HG02678 (cell line): ENCODE results near the gene GTPBP6.

Source experiments
- ATAC-seq: cut with Tn5 transposase; IDR thresholded peaks from one replicate; pipeline ENCODE4 v1.9.1; 2021; ENCODE audit warnings: mild to moderate bottlenecking, moderate library complexity; ENCODE audit not compliant: unreplicated experiment

Gene GTPBP6

DNA sequence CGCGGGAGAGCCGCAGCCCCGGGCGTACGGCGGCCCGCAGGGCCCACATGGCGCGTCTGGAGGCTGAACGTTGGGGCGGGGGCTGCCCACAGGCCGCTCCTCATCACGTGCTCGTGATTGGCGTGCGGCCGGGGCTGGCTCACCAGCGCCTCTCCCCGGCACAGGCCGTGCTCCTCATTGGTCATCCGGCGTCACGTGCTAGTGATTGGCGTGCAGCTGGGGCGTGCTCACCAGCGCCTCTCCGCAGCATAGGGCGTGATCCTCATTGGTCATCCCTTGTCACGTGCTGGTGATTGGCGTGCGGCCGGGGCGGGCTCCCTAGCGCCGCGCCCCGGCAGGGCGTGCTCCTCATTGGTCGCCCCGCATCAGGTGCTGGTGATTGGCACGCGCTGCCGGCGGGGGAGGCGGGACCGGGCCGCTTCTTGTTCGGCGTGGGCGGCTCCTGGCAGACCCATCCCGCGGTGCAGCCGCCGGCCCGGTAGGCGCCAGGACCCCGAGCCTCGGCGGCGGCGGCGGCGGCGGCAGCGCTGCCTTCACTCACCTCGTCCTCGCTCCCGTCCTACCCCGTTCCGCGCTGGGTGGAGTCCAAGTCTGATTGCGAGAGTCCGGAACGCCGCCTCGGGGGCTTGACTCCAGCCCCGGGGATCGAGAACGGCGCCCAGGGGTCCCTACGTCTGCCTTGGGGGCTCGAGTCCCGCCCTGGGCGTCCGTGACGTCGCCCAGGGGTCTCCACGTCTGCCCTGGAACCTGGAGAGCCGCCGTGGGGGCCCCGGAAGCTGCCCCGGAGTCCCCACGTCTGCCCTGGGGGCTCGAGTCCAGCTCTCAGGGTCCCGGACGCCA, at the start of gene GTPBP6:
Gene GTPBP6, minus strand, starts transcription at position 58 of the 840 bp plus-strand sequence. Its CDS starts 9 bp downstream, at position 49.
- peak; percentile 81 for ATAC-seq

- no peak for ATAC-seq
Observed at GRCh38 chrX:367866-368265, 49.3 kb upstream of the GTPBP6 start.

GRCh38 chrX:367349-367748, 48.8 kb upstream of the GTPBP6 start:
- ATAC-seq: no peak

GRCh38 chrX:363621-364375, 45.2 kb upstream of the GTPBP6 start:
- no peak for ATAC-seq

DNA sequence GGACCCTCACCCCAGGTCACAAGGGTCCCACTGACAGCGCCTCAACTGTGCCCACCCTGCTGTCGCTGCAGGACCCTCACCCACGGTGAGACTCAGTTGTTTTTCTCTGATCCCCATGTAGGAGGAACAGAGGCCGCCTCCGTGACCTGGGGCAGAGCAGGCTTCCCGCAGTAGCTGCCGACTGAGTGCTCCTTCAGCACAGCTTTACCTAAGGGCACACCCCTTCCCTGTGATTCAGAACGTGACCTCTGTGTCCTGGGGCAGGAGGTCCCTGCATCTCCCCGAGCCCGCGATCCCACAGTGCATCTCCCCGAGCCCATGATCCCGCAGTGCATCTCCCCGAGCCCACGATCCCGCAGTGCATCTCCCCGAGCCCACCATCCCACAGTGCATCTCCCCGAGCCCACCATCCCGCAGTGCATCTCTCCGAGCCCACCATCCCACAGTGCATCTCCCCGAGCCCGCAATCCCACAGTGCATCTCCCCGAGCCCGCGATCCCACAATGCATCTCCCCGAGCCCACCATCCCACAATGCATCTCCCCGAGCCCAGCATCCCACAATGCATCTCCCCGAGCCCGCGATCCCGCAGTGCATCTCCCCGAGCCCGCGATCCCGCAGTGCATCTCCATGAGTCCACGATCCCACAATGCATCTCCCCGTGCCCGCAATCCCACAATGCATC, 44.5 kb upstream of the GTPBP6 start:
- no peak for ATAC-seq

DNA sequence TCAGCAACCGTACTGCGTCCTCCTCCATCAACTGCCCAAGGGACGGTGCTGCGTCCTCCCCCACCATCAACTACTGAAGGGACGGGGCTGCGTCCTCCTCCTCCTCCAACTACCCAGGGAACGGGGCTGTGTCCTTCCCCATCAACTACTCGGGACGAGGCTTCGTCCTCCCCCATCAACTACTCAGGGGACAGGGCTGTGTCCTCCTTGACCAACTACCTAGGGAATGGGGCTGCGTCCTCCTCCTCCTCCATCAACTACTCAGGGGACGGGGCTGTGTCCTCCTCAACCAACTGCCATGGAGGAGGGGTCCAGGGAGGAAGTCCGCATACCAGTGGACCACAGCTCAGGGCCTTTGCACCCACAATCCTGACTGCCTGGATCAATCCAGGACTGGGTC, 43.8 kb upstream of the GTPBP6 start:
- ATAC-seq: no peak

GRCh38 chrX:361231-362145, 42.9 kb upstream of the GTPBP6 start:
- ATAC-seq: no peak

DNA sequence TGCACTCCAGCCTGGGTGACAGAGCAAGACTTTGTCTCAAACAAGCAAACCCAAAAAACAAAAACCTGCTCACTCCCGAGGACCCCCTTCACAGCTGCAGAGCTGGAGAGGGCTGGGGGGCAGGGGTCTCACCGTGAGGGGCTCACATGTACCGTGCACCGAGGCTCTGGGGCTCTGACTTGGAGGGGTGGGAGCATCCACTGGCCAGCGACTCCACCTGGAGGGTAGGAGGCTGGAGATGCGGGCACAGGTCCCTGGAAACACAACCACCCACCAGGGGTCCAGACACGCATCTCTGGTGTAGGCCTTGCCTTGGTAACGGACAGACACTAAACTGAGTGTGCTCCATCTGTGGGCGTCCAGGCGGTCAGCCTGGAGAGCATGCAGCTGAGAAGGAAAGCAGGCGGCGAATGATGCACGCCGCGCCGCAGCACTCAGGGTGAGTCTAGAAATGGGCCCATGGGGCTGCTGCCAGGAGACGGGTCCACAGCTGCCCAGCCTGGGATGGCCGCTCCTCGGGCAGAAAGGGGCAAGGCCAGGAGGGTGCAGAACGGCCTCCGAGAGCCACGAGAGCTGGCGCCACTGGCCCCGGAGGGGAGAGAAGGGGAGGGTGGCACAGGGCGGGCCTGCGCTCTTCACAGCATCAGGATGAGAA, 42.0 kb upstream of the GTPBP6 start:
- ATAC-seq: no peak

- ATAC-seq: no peak
Observed at GRCh38 chrX:358651-359143, 40.1 kb upstream of the GTPBP6 start.

DNA sequence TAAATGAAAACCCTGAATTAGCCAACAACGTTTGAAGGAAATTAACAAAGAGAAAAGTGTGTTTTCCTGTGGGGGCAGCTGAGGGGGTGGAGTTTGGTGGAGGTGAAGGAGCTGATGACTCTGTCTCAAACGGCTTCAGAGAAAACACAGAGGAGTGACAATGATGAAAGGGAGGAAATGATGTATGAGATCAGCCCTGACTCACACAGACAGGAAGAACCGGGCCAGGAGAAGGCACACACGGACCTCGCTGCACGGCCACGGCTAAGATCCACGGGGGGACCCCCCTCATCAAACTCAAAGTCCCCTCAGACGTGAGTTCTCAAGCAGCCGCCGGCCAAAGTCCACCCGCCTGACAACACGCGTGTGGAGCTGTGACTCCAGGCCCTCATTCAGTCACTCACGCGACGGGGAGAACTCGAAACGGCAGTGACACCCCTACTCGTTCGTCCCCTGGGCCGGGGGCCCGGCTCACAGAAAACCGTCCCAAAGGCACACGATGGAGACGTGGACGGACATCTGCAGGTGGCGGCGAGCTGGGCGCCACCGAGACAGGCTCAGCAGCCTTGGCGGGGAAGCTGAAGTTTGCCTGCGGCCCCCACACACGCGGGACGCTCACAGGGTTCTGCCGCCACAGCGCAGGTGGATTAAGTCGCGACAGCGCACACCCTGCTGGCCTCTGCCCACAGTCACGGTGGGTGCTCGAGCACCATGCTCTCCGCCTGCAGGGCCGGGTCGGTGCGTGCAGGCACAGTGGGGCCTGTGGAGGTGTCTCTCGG, 39.3 kb upstream of the GTPBP6 start:
- no peak for ATAC-seq

DNA sequence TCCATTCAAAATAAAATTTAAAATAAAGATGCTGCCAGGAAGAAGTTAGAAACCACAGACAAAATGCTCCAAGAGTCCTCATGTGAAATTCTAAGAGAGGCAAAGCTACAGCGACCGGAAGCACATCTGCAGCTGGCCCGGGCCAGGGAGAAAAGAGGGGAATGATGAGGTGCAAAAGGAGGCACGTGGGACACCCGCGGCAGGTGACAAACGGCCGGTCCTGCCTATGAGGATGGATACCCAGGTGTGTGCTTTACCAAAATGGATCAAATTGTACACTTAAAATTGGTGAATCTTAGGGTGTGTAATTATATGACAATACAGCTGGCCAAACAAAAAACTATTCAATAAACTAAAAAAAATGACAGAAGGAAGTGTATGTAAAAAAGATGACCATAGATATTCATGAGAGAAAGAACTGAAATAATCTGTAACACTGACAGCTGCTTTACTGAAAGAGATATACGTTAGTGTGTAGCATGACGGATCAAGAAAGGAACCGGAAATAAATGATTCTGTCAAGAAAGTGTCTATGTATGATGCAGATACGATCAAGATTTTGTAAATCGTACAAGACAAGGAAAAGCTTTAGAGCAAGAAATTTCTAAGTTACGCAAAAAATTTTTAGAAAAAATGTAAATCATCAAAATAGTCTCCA, 38.6 kb upstream of the GTPBP6 start:
- no peak for ATAC-seq

GRCh38 chrX:356385-357034, 37.9 kb upstream of the GTPBP6 start:
- ATAC-seq: no peak

- no peak for ATAC-seq
Observed at GRCh38 chrX:355329-356050, 36.9 kb upstream of the GTPBP6 start.

GRCh38 chrX:353566-354535, 35.3 kb upstream of the GTPBP6 start:
- no peak for ATAC-seq

DNA sequence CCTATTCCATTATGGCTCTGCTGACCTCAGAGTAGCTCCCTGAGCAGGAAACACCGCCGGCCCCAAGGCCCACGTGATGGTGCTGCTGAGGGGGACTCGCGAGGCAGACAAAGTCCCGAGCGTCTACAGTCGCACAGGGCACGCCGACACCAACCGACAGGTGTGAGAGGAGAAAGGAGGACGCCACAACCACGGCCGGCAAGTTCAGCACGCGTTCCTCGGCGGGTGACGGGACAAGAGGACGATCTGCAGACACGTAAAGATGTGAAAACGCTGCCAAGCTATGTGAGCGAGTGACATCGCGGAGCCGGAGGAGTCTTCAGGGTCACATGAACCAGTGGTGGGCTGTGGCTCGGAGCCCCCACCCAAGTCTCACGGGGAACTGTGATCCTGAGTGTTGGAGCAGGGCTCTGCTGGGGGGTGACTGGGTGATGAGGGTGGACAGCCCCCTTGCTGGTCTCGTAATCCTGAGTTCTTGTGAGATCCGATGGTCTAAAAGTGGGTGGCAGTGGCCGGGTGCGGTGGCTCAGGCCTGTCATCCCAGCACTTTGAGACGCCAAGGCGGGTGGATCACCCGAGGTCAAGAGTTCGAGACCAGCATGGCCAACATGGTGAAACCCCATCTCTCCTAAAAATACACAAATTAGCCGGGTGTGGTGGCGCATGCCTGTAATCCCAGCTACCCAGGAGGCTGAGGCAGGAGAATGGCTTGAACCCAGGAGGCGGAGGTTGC, 34.2 kb upstream of the GTPBP6 start:
- no peak for ATAC-seq

DNA sequence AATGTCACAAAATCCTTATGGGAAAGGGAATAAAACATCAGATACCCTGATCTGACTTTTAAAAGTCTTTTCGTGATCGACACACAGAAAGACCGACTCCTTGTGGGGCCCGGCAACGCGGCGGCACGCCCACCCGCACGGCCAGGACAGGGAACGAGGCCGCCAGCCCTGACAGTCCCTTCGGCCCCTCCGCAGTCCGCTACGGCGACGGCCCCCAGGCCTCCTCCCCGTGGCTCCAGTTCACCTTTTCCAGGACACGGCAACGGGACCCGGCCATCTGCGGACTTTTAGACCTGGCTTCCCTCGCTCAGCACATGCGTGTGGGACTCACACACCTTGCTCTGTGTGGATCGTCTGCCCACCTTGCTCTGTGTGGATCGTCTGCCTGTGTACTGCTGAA, 33.6 kb upstream of the GTPBP6 start:
- ATAC-seq: no peak
